ENCODE measurements around the gene EPN3. TPM values are rescaled to one million over a fixed set of nuclear protein-coding genes. Genes with fewer than 3 reads are reported as not detected.

EPN3 gene
- total RNA-seq, 1 donor from 2014 or later: 33.4 TPM

Other genes starting within 250 kb of the EPN3 start
- 18.0 TPM for gene XYLT2, start 186.6 kb upstream of the EPN3 start, total RNA-seq
- 79.3 TPM for gene MRPL27, start 159.6 kb upstream of the EPN3 start, total RNA-seq
- gene EME1, start 159.5 kb upstream of the EPN3 start, total RNA-seq: 0.35 TPM
- 22.8 TPM for gene LRRC59, start 135.2 kb upstream of the EPN3 start, total RNA-seq
- 22.5 TPM for gene ACSF2, start 106.5 kb upstream of the EPN3 start, total RNA-seq
- 0.32 TPM for gene CHAD, start 63.9 kb upstream of the EPN3 start, total RNA-seq
- 55.9 TPM for gene RSAD1, start 53.9 kb upstream of the EPN3 start, total RNA-seq
- gene MYCBPAP, start 24.3 kb upstream of the EPN3 start, total RNA-seq: 0.55 TPM
- 68.7 TPM for gene SPATA20, start 14.4 kb downstream of the EPN3 start, total RNA-seq
- 0.25 TPM for gene CACNA1G, start 28.0 kb downstream of the EPN3 start, total RNA-seq
- gene ABCC3, start 102.1 kb downstream of the EPN3 start, total RNA-seq: 0.37 TPM
- 54.4 TPM for gene ANKRD40, start 175.2 kb downstream of the EPN3 start, total RNA-seq
- gene LUC7L3, start 186.9 kb downstream of the EPN3 start, total RNA-seq: 53.3 TPM
- not detected for gene ANKRD40CL, start 234.8 kb downstream of the EPN3 start, total RNA-seq